Heart left ventricle (tissue), 13 donors: ENCODE measurements around the gene EFS.

Experiments used
- POLR2A ChIP-seq, 2 donors: fragments of 450-650 bp; IDR thresholded peaks; one replicate each; pipeline ENCODE4 v1.6.1; 2017; ENCODE audit warnings: antibody characterized with exemption in 2 of 2, mild to moderate bottlenecking in 2 of 2, moderate library complexity in 2 of 2
- TF ChIP-seq, protein P1 (sequence below), 12 donors: fragments of 200-600 bp; sonication (generic) in 4 of 12; IDR thresholded peaks; one replicate each; pipeline versions ENCODE4 v1.5.0 to v1.8.0; 2018 to 2022; ENCODE audit warnings: antibody characterized with exemption in 12 of 12, mild to moderate bottlenecking in 5 of 12
- donor health status: ischemic (EF 13 %, LVEDD 7.1; RV severe dilation, severe dysfunction).
- donor health status: DM: no; HTN: yes; CAD: no.
- donor health status: DM: no; HTN: no; CAD: no.
- donor health status: ischemic (EF 25% LVEDD 6.9; RV normal size, moderate dysfunction).
- donor health status: ischemic (EF 25% LVEDD 5.7; RV mildly dilated, moderate dysfunction).
- donor health status: ischemic (EF 35%, LVEDD 5.7; RV mildly dilated, moderate dysfunction).
- donor health status: nonischemic (EF 11% LVEDD 7.7; RV severe dilation, severe dysfunction).
- donor health status: DM: yes; HTN: yes; CAD: no.
- donor health status: PGD.
- donor health status: ischemic (EF 29% LVEDD 5.4; RV normal size, mild dysfunction).
- donor health status: nonischemic (EF 23%, LVEDD 6.1; RV moderate dilation, normal function).

DNA sequence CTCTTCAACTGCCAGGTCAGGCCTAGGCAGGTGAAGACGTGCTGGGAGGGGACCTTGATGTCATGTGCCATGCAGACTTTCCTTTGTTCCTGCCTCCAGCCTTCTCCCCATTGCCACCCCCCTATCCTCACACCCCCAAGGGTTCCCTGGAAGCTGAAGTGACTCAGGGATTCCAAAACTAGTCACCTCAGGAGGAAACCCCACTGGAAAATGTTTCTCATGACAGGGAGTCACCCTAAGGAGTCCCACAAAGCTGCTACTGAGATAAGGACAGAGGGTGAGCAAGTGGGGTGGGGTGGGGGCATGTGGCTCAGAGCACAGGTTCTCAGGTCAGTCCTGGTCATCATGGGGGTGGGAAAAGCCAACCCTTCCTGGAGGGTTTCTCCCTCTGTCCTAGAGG is 5.2 kb upstream of the EFS start:
- TF ChIP-seq, protein P1, sequence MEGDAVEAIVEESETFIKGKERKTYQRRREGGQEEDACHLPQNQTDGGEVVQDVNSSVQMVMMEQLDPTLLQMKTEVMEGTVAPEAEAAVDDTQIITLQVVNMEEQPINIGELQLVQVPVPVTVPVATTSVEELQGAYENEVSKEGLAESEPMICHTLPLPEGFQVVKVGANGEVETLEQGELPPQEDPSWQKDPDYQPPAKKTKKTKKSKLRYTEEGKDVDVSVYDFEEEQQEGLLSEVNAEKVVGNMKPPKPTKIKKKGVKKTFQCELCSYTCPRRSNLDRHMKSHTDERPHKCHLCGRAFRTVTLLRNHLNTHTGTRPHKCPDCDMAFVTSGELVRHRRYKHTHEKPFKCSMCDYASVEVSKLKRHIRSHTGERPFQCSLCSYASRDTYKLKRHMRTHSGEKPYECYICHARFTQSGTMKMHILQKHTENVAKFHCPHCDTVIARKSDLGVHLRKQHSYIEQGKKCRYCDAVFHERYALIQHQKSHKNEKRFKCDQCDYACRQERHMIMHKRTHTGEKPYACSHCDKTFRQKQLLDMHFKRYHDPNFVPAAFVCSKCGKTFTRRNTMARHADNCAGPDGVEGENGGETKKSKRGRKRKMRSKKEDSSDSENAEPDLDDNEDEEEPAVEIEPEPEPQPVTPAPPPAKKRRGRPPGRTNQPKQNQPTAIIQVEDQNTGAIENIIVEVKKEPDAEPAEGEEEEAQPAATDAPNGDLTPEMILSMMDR (IDR thresholded peaks at IDR 0.05): no peak
- TF ChIP-seq POLR2A (IDR thresholded peaks at IDR 0.05): no peak
